Dendritic cell treated with granulocyte-macrophage colony-stimulating factor and Interleukin-4, amounts not matched to agents 40 ng/mL and 50 ng/mL, for 4 days (primary cell): ENCODE measurements around the gene ZNF414.
"Not testable (repeated sequence)": the region's sequence is repeated elsewhere in the genome, so short reads cannot be mapped to it uniquely, and the experiment has no call there.

Experiments
- H3K27ac Mint-ChIP-seq: one replicate; pipeline ENCODE4 v1.8.0; 2022; ENCODE audit warnings: mild to moderate bottlenecking, mixed read lengths
- H3K27me3 Mint-ChIP-seq: one replicate; pipeline ENCODE4 v1.8.0; 2022; ENCODE audit warnings: mild to moderate bottlenecking, mixed read lengths
- H3K36me3 Mint-ChIP-seq: one replicate; pipeline ENCODE4 v1.8.0; 2022; ENCODE audit warnings: low read depth, mixed read lengths
- H3K4me1 Mint-ChIP-seq: one replicate; pipeline ENCODE4 v1.8.0; 2022; ENCODE audit warnings: low read depth, mixed read lengths
- H3K4me3 Mint-ChIP-seq: one replicate; pipeline ENCODE4 v1.8.0; 2022; ENCODE audit warnings: mild to moderate bottlenecking, moderate library complexity, mixed read lengths
- H3K9me3 Mint-ChIP-seq: one replicate; pipeline ENCODE4 v1.8.0; 2022; ENCODE audit warnings: mixed read lengths
- intact Hi-C: fragments of 100-400 bp; cut with micrococcal nuclease; formaldehyde crosslinking; loops from one replicate; pipeline ENCODE4 v1.15.0; 2022

ZNF414 gene

DNA sequence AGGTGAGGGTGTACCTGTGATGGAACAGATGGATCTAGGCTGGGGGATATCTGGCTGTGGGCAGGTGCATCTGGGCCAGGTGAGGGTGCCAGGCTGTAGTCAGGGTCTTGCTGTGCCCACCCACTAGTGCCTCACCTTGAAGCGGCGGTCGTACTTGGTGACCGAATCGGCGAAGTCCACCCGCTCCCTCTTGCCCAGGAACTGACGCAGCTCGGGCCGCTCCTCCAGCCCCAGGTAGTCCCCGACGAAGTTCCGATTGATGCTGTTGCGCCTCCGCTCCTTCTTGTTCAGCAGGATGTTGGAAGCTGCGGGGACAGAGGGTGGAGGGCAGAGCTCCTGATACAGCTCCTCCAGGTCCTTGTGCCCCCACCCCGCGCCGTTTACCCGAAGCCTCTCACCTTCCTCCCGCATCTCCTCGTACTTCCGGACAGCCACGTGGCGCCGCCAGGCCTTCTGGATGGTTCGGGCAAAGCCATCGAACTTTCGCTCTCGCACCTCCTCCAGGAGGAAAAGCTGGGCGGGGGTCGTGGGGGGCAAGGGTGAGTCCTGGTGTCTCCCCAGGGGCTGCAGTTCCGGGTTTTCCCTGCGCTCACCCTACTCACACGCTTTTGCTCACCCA, 16.2 kb upstream of the ZNF414 start:
- peaks cover 17% of the 10 kb centered on the region for H3K4me1 Mint-ChIP-seq
- intact Hi-C loops: no loop called here
- H3K9me3 Mint-ChIP-seq: no peaks in the 10 kb centered on the region
- H3K27me3 Mint-ChIP-seq: no peaks in the 10 kb centered on the region
- no peak overlapping the region for H3K27ac Mint-ChIP-seq
- no peaks in the 10 kb centered on the region for H3K36me3 Mint-ChIP-seq
- no peak overlapping the region for H3K4me3 Mint-ChIP-seq

GRCh38 chr19:8529369-8530006, 15.5 kb upstream of the ZNF414 start:
- Mint-ChIP-seq H3K4me3 (no peak overlapping the region), H3K27ac (no peak overlapping the region), H3K36me3 (no peaks in the 10 kb centered on the region), H3K4me1 (peaks cover 17% of the 10 kb centered on the region), H3K9me3 (no peaks in the 10 kb centered on the region), H3K27me3 (no peaks in the 10 kb centered on the region)
- intact Hi-C loops: no loop called here

DNA sequence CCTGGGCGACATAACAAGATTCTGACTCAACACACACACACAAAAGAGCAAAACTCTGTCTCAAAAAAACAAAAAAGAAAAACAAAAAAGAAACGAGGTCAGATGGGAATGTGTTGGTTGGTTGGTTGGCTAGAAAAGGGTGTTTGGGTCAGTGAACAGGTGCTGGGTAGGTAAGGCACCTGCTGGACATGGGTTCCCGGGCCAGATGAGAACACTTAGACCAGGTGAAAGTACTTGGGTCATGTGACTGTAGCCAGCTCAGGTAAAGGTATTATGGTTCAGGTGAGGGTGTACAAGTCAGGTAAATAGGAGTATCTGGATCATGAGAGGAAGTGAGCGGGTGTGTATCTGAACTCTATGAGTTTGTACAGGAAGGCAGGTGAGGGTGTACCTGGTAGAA, 14.5 kb upstream of the ZNF414 start:
- peak overlapping the region; percentile 6 for H3K27ac Mint-ChIP-seq
- no peaks in the 10 kb centered on the region for H3K36me3 Mint-ChIP-seq
- no peaks in the 10 kb centered on the region for H3K9me3 Mint-ChIP-seq
- H3K4me1 Mint-ChIP-seq: peaks cover 17% of the 10 kb centered on the region
- intact Hi-C loops: no loop called here
- H3K27me3 Mint-ChIP-seq: no peaks in the 10 kb centered on the region
- H3K4me3 Mint-ChIP-seq: no peak overlapping the region

- H3K36me3 Mint-ChIP-seq: no peaks in the 10 kb centered on the region
- peaks cover 22% of the 10 kb centered on the region for H3K4me1 Mint-ChIP-seq
- no peak overlapping the region for H3K27ac Mint-ChIP-seq
- no peak overlapping the region for H3K4me3 Mint-ChIP-seq
- no peaks in the 10 kb centered on the region for H3K9me3 Mint-ChIP-seq
- intact Hi-C loops: no loop called here
- no peaks in the 10 kb centered on the region for H3K27me3 Mint-ChIP-seq
Observed at GRCh38 chr19:8526345-8527091, 12.6 kb upstream of the ZNF414 start.

DNA sequence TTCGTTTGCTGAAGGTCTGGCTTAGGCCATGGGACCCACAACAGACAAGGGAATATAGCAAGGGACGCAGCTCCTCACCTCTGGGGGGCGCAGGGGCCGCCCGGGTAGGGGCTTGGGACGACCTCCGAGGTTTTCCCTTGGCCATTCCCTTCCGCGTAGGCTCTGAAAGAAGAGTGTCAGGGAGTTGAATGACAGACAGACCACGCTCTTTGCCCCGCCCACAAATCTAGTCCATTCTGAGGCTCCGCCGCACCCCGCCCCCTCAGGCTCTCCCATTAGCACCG, 11.4 kb upstream of the ZNF414 start:
- intact Hi-C loops: no loop called here
- peaks cover 27% of the 10 kb centered on the region for H3K4me1 Mint-ChIP-seq
- no peak overlapping the region for H3K27ac Mint-ChIP-seq
- H3K4me3 Mint-ChIP-seq: no peak overlapping the region
- no peaks in the 10 kb centered on the region for H3K9me3 Mint-ChIP-seq
- H3K36me3 Mint-ChIP-seq: no peaks in the 10 kb centered on the region
- no peaks in the 10 kb centered on the region for H3K27me3 Mint-ChIP-seq

DNA sequence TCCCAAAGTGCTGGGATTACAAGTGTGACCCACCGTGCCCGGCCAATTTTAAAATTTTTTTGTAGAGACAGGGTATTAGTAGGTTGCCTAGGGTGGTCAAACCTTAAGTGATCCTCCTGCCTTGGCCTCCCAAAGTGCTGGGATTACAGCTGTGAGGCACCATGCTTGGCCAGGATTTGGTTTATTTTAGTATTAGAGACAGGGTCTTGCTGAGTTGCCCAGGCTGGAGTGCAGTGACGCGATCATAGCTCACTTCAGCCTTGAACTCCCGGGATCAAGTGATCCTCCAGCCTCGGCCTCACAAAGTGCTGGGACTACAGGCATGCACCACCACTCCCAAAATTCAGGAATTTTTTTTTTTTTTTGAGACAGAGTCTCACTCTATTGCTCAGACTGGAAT, 5.4 kb upstream of the ZNF414 start:
- Mint-ChIP-seq H3K27me3 (no peaks in the 10 kb centered on the region), H3K9me3 (no peaks in the 10 kb centered on the region), H3K4me3 (no peak overlapping the region), H3K36me3 (no peaks in the 10 kb centered on the region), H3K27ac (peak overlapping the region; percentile 42), H3K4me1 (peaks cover 47% of the 10 kb centered on the region)
- intact Hi-C loops: no loop called here

DNA sequence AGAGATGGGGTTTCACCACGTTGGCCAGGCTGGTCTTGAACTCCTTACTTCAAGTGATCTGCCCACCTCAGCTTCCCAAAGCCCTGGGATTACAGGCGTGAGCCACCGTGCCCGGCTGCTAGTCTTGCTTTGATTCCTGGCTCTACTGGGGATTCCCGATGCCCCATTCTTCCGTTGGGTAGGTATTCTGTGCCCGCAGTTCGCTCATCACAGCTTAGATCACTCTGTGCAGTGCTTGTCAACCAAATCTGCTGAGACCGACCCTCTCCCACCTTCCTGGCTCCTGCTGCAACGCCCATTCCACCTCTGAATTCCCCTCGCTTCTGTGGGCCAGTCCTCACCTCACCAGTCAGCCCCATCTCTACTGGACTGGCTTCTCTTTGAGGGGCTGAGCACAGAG, 4.6 kb upstream of the ZNF414 start:
- no peak overlapping the region for H3K27ac Mint-ChIP-seq
- no peaks in the 10 kb centered on the region for H3K27me3 Mint-ChIP-seq
- intact Hi-C loops: no loop called here
- H3K4me1 Mint-ChIP-seq: peaks cover 48% of the 10 kb centered on the region
- H3K36me3 Mint-ChIP-seq: peaks cover 6% of the 10 kb centered on the region
- no peak overlapping the region for H3K4me3 Mint-ChIP-seq
- H3K9me3 Mint-ChIP-seq: no peaks in the 10 kb centered on the region

GRCh38 chr19:8517551-8518442, 3.8 kb upstream of the ZNF414 start:
- Mint-ChIP-seq H3K4me3 (no peak overlapping the region), H3K36me3 (peaks cover 6% of the 10 kb centered on the region), H3K27ac (peak overlapping the region; percentile 53), H3K4me1 (peaks cover 56% of the 10 kb centered on the region), H3K27me3 (no peaks in the 10 kb centered on the region), H3K9me3 (no peaks in the 10 kb centered on the region)
- intact Hi-C loops: no loop called here

DNA sequence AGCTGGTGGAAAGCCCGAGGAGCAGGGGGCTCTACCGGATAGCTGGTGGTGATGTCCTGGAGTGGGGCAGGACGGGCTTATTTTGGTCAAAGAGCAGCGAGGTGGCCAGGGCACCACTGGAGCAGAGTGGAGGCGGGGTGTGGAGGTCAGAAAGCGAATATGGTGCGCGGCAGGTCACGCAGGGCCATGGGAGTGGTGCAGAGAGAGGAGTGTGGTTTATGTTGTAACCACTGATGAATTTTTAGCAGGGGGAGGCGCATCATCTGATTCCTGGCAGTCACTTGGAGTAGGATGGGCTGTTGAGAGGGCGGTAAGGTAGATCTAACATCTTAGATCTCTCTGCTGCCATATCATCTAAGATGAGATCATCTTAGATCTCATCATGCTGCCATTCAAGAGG, 1.4 kb upstream of the ZNF414 start:
- Mint-ChIP-seq H3K4me1 (peaks cover 55% of the 10 kb centered on the region), H3K27ac (peak overlapping the region; percentile 97), H3K9me3 (no peaks in the 10 kb centered on the region), H3K36me3 (peaks cover 23% of the 10 kb centered on the region), H3K27me3 (no peaks in the 10 kb centered on the region), H3K4me3 (peak overlapping the region; percentile 97)
- intact Hi-C loops: no loop called here

- H3K27me3 Mint-ChIP-seq, intact Hi-C loops, H3K9me3 Mint-ChIP-seq: not testable (repeated sequence)
- peaks cover 49% of the 10 kb centered on the region for H3K4me1 Mint-ChIP-seq
- peak overlapping the region; percentile 97 for H3K4me3 Mint-ChIP-seq
- H3K27ac Mint-ChIP-seq: peak overlapping the region; percentile 97
- H3K36me3 Mint-ChIP-seq: peaks cover 30% of the 10 kb centered on the region
Observed at GRCh38 chr19:8514505-8515009, 590 bp upstream of the ZNF414 start.

DNA sequence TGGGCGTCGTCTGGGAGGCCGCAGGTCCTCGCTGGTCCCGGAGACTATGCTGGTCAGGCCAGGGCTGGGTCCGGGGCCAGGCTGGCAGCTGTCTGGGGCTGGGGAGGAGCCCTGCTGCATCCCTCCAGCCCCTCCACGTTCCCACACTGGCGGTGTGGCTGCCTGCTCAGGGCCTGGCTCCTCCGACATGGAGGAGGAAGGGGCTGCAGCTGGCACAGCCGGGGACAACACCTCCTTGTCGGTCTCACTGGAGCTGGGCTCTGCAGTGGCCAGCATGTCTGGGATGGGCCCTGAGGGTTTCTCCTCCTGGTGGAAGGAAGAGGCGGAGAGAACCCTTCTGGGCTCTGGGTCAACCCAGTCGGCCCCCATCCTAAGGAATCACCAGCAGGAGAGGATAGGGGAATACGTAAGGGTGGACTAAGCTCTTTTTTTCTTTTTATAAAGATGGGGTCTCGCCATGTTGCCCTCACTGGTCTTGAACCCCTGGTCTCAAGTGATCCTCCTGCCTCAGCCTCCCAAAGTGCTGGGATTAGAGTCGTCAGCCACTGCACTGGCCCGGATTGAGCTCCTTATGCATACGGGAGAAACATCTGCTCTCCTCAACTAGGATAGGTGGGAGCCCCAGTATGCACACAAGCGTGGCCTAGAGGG, 806 bp downstream of the ZNF414 start:
- intact Hi-C loops: no loop called here
- H3K27me3 Mint-ChIP-seq: no peaks in the 10 kb centered on the region
- H3K9me3 Mint-ChIP-seq: no peaks in the 10 kb centered on the region
- H3K4me1 Mint-ChIP-seq: peaks cover 49% of the 10 kb centered on the region
- peak overlapping the region; percentile 97 for H3K4me3 Mint-ChIP-seq
- peak overlapping the region; percentile 97 for H3K27ac Mint-ChIP-seq
- H3K36me3 Mint-ChIP-seq: peaks cover 34% of the 10 kb centered on the region

DNA sequence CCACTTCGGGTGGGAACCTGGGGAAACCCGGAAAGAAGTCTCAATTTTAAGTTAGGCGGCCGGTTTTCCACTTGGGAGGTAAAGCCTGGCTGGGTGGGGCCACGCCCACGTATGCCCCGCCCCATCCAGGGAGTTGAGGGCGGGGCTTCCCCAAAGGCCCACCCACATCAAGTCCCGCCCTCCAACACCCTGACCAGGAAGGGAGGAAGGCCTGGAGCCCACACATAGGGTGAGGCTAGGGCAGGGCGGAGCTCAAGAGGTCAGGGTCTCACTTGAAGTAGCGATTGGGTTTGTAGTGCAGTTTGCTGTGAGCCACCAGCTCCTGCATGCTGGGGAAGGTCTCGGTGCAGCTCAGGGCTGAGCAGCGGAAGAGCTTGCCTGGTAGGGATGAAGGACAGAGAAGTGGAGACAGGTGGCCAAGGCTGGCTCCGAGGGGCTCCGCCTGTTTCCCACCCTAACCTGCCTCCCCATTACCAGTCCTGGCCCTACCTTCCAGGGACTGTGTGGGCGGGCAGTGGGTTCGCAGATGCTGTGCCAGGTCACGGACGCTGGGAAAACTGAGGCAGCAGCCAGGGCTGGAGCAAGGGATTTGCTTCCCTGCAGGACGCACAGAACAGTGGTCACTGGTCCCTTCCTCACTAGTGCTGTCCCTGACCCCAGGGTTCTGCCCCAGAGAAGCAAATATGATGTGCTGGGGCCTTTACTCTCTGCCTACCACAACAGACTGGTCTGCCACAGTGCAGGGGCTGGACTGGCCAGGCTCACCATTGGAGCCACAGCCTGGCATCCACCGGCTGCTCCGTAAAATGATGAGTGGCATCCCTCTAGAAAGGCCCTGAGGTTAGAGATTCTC, 1.6 kb downstream of the ZNF414 start:
- Mint-ChIP-seq H3K36me3 (peaks cover 37% of the 10 kb centered on the region), H3K4me1 (peaks cover 45% of the 10 kb centered on the region), H3K27me3 (no peaks in the 10 kb centered on the region), H3K9me3 (no peaks in the 10 kb centered on the region), H3K4me3 (no peak overlapping the region), H3K27ac (peak overlapping the region; percentile 97)
- intact Hi-C loops: no loop called here
